Activated CD8-positive, alpha-beta memory T cell treated with anti-CD3 and anti-CD28 coated beads, Interleukin-2, amount 50 U/mL, for 1 hour (primary cell): ENCODE measurements around the gene VANGL1.

ENCODE experiments used
- DNase-seq: peaks from one replicate; pipeline ENCODE4 v3.0.0-alpha.2; 2020; ENCODE audit errors: extremely low read depth

Gene VANGL1

DNA sequence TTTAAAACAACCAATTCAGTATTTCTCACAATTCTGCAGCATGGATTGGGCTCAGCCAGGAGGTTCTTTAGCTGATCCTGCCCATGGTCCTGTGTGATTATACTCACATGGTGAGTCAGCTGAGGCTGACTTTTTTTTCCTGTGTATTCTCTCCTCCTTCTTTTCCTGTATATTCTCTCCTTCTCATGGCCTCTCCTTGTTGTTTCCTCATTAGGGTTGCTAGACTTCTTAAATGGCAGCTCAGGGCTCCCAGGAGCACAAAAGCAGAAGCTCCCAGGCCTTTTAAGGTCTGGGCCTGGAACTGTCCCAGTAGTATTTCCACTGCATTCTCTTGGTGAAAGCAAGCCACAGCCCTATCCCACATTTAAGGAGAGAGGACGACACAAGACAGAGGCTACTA, 26.8 kb downstream of the VANGL1 start:
- no peak for DNase-seq

DNA sequence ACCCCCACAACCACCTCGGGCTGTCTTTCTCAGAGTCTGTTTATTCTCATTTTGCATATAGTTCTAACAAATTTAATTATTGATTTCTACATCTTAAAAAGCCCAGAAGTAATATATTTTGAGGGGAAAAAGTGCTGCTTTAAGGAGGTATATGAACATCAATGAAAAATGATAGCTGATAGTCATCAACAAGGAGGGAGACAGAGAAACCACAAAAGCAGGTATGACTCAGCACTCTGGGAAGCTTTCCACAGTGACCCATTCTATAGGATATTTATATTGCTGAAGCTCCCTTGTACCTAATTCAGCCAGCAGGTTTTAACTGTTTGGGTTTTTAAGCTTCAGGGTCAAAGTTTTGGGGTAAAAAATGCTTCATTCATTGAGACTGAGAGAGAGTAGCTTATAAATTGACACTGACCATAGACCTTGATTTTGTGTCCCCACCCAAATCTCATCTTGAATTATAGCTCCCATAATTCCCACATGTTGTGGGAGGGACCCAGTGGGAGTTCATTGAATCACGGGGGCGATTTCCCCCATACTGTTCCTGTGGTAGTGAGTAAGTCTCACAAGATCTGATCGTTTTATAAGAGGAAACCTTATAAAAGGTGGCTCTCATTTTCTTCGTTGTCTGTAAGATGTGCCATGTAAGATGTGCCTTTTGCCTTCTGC, 27.4 kb downstream of the VANGL1 start:
- DNase-seq = no peak

DNA sequence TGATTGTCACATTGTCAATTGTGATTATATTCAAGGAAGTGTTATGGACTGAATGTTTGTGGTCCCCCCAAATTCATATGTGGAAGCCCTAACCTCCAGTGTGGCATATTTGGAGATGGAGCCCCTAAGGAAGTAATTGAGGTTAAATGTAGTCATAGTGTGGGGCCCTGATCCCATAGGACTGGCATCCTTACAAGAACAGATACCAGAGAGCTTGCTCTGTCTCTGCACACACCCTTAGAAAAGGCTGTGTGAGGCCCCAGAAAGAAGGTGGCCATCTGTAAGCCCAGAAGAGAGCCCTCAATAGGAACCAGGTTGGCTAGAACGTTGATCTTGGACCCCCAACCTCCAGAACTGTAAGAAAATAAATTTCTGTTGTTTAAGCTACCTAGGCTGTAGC, 28.1 kb downstream of the VANGL1 start:
- no peak for DNase-seq

DNA sequence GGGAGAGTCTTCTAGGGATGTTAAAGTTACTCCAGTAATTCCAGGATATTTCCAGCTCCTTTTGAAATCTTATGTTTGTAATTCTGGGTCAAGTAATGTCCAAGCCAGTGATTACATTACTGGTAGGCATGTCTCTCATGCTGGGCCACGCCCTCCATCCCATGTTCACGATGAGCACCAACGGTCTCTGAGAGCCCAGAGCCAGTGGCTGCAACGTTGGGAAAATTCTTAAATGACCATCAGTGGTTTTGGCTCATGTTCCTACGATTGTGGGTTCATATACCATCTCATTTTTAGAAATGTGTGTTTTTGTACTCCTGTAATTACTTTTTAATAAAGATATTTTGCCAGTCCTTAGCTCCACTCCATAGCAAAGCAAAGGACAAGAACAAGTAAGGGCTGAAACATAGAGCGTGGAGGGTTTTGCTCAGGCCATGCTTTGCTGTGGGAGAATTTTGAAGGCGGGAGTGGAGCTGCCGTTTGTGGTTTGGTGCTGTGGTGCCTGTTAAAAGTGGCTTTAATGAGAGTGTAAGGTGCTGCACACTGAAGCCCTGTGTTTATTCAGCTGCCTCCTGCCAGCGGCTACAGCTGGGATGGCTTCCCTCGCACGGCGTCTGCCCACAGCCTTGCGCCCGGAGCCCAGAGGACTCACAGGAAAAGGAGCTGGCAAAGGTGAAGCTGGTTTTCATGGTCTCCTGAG, 28.9 kb downstream of the VANGL1 start:
- DNase-seq = no peak

GRCh38 chr1:115671176-115671934, 29.6 kb downstream of the VANGL1 start:
- no peak for DNase-seq

- no peak for DNase-seq
Measured at GRCh38 chr1:115672224-115673009, 30.6 kb downstream of the VANGL1 start.

GRCh38 chr1:115676498-115677181, 34.9 kb downstream of the VANGL1 start:
- no peak for DNase-seq

- DNase-seq = no peak
Measured at GRCh38 chr1:115677182-115677555, 35.4 kb downstream of the VANGL1 start.

DNA sequence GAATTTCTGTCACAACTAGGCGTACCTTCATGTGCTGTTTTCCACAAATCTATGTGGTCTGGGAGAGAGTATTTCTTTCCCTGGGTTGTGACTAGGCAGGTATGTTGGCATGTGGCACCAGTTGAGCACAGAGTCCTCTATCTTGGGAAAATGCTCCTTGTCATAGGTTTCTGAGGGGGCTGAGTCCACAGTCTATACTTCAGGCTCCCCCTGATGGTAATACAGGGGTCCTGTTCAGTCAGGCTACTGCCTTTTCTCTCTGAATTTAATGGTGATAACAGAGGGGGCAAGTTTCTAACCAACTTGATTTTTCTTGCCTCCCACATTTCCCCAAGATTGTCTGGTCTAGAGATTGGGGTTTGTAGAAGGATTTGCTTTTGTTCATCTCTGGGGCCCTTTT, 35.8 kb downstream of the VANGL1 start:
- no peak for DNase-seq

DNA sequence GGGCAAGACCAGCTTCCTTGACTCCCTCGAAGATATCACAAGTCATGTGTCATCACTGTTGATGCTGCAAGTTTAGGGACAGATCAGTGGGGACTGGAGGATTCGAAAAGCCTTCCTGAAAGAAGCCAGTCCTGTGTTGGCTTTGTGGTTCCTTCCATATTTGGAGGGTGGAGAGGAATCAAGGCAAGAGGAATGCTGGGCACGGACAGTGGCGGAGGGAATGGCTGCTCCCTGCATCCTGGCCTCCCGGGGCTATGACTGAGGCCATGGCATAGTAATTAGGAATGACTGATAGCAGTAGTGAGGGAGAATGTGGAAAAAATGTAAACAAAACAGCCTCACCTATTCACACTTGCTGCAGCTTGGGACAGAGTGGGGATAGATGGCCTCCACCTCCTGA, 36.4 kb downstream of the VANGL1 start:
- DNase-seq = no peak

GRCh38 chr1:115679141-115679611, 37.4 kb downstream of the VANGL1 start:
- DNase-seq = no peak

DNA sequence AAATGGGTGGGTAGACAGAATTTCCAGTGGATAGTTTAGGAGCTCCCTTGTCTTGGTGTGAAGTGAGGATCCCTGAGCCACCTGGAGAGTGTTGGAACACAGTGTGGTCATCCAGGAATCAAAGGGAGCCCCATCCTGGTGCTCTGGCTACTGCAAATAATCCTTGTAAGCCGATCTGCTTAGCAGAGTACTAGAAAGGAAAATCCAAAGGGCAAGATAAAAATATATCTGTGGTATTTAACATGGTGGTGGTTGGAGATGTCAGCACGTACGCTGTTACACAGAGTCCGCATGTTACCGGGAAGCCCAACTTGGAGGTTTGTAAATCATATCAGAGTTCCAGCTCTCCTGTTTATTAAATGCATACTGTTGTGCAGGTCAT, 39.0 kb downstream of the VANGL1 start:
- no peak for DNase-seq

GRCh38 chr1:115682792-115683191, 41.0 kb downstream of the VANGL1 start:
- DNase-seq = no peak

DNA sequence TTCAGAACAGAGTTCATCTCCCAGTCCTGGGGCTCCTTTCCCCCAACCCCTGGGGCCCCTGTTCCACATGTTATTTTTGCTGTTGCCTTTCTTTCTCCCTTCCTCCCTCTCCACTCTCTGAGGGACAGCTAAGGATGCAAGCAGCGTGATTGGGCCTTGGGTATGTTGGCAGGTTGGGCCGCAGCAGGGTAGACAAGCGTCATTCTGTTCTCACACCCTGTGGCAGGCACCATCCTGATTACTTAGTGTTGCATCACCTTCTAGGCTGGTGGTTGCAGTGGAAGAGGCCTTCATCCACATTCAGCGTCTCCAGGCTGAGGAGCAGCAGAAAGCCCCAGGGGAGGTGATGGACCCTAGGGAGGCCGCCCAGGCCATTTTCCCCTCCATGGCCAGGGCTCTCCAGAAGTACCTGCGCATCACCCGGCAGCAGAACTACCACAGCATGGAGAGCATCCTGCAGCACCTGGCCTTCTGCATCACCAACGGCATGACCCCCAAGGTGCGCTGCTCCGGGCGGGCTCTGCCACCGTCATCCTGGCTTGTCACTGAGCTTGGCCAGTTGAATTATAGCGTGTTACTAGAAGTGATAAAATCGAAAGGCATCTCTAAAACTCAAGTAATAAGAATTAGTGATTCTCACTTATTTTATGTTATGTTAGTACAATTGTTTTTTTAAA, 43.4 kb downstream of the VANGL1 start:
- DNase-seq = no peak

- DNase-seq = no peak
Measured at GRCh38 chr1:115687744-115688143, 46.0 kb downstream of the VANGL1 start.

- DNase-seq = no peak
Measured at GRCh38 chr1:115690972-115691371, 49.2 kb downstream of the VANGL1 start.

GRCh38 chr1:115692224-115692623, 50.5 kb downstream of the VANGL1 start:
- no peak for DNase-seq

GRCh38 chr1:115694805-115695204, 53.0 kb downstream of the VANGL1 start:
- DNase-seq = no peak

- DNase-seq = no peak
Measured at GRCh38 chr1:115697619-115698018, 55.8 kb downstream of the VANGL1 start.

DNA sequence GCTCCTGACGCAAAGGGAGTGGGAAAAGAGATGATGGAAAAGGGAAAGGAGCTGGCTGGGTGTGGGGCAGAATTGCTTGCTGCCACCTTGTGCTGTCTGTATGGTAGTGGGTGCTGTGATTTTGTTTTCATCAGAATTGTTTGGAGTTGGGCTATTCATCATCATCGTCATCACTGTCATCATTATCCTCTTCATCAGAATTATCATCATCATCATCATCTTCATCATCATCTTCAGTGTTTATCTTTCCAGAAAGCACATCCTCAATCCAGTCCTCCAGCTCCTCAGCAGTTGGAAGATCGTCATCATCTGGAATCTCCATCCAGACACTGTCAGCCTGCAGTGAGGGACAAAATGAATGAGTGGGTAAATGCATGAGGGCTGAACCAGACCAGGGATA, 59.3 kb downstream of the VANGL1 start:
- no peak for DNase-seq

DNA sequence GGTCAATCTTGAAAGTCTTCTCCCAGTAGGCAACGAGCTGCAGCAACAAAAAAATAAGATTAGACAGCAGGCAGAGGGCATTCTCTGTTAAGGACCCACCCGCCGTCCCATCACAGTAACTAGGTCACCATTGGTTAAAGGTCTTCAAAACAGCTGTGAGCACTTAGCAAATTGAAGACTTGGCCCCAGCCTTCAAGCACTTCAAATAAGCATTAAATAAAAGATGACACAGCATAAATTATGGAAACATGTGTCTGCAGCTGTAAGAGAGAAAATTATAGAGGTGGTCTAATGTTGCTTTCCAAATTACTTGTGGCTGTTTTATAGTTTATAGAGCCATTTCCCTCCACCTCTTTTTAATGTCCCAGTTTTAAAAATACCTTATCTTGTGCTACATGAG, 61.2 kb downstream of the VANGL1 start:
- no peak for DNase-seq
